K562 (cell line): ENCODE data around the gene JMJD1C. TPM values are rescaled to one million over a fixed set of nuclear protein-coding genes. Genes with fewer than 3 reads are reported as not detected.
A peak's percentile ranks its signal among the peaks of the same experiment; 100 is the strongest.

ENCODE experiments used
- ATAC-seq: fragments of 200-7000 bp; cut with Tn5 transposase; 3 replicates; pipeline ENCODE4 v1.9.1; 2020; ENCODE audit warnings: moderate library complexity
- BruUV-seq: library from RNA; stranded (reverse); fragments of 400-500 nt; replicated peaks from 2 replicates; lab custom pipeline; 2021; lab: Mats Ljungman, UMichigan
- CTCF ChIA-PET: fragments of 300-600 bp; formaldehyde crosslinking; extraction: SDS; loops from one replicate; lab custom pipeline; 2021; ENCODE audit warnings: low intra/inter-chr PET ratio; lab: Yijun Ruan, JAX
- POLR2A ChIA-PET: fragments of 300-600, 350-650 bp; sonication (Branson Sonifier 250); formaldehyde crosslinking; extraction: SDS; loops from one replicate; lab custom pipeline; 2021; ENCODE audit warnings: antibody characterized with exemption, inconsistent platforms; lab: Yijun Ruan, JAX
- DNase-seq, 4 experiments: peaks; one replicate each; pipeline versions ENCODE4 v3.0.0 to v3.0.0-alpha.2; 2011 to 2018; ENCODE audit warnings: low spot score in 3 of 4, mixed read lengths in 3 of 4; ENCODE audit errors: extremely low read depth in 1 of 4
- FAIRE-seq: peaks from 2 replicates; lab custom pipeline; 2011; peaks lifted over from hg19 to GRCh38; lab: Jason Lieb, UNC
- H2AFZ ChIP-seq: 2 replicates; pipeline ENCODE4 v1.6.0; 2011; ENCODE audit warnings: low read depth, low read length, control low read depth, inconsistent platforms
- H3K27ac ChIP-seq: fragments of 200-600 bp; 3 replicates; pipeline ENCODE4 v1.8.0; 2011; ENCODE audit warnings: low read depth, mild to moderate bottlenecking, control low read depth, inconsistent platforms, low read length, moderate library complexity, mixed read lengths; ENCODE audit errors: extremely low read depth
- H3K27me3 ChIP-seq, 2 experiments: fragments of 300-600 bp in 1 of 2; 2 replicates in 1 of 2; 3 replicates in 1 of 2; pipeline versions ENCODE4 v1.6.0 to v1.8.0; 2011; ENCODE audit warnings: inconsistent platforms in 2 of 2, low read length in 2 of 2, mild to moderate bottlenecking in 1 of 2, mixed read lengths in 1 of 2, moderate library complexity in 1 of 2; ENCODE audit not compliant: control insufficient read depth in 2 of 2, insufficient read depth in 2 of 2
- H3K36me3 ChIP-seq: fragments of 300-600 bp; 3 replicates; pipeline ENCODE4 v1.8.0; 2011; ENCODE audit warnings: mild to moderate bottlenecking, low read length, inconsistent platforms; ENCODE audit not compliant: control insufficient read depth, insufficient read depth
- H3K4me1 ChIP-seq, 2 experiments: fragments of 200-600 bp in 1 of 2; replicated peaks in 1 of 2; 2 replicates in 1 of 2; 3 replicates in 1 of 2; pipeline versions ENCODE4 v1.5.1 to v1.8.0; 2011; ENCODE audit warnings: inconsistent platforms in 2 of 2, low read length in 2 of 2, mild to moderate bottlenecking in 1 of 2, mixed read lengths in 1 of 2, moderate library complexity in 1 of 2; ENCODE audit not compliant: control insufficient read depth in 2 of 2, insufficient read depth in 2 of 2
- H3K4me2 ChIP-seq: 2 replicates; pipeline ENCODE4 v1.6.1; 2011; ENCODE audit warnings: low read length, control low read depth, inconsistent platforms, mixed read lengths; ENCODE audit not compliant: insufficient read depth
- H3K4me3 ChIP-seq: fragments of 200-600 bp; sonication (generic), shearing (Covaris generic); 2 replicates; pipeline ENCODE4 v1.5.1; 2016; ENCODE audit warnings: control low read depth, inconsistent platforms
- H3K79me2 ChIP-seq: fragments of 200-600 bp; 3 replicates; pipeline ENCODE4 v1.8.0; 2011; ENCODE audit warnings: low read length, inconsistent platforms; ENCODE audit not compliant: control insufficient read depth, insufficient read depth
- H3K9ac ChIP-seq, 2 experiments: 2 replicates each; pipeline versions ENCODE4 v1.6.0 to v1.6.1; 2011; ENCODE audit warnings: low read depth in 2 of 2, low read length in 2 of 2, control low read depth in 1 of 2, inconsistent platforms in 1 of 2, mild to moderate bottlenecking in 1 of 2, mixed read lengths in 1 of 2; ENCODE audit not compliant: insufficient read depth in 1 of 2
- H3K9me1 ChIP-seq: one replicate; pipeline ENCODE4 v1.6.0; 2011; ENCODE audit warnings: inconsistent platforms, mild to moderate bottlenecking, low read length, moderate library complexity; ENCODE audit not compliant: control insufficient read depth, insufficient read depth
- H3K9me3 ChIP-seq: replicated peaks from 2 replicates; pipeline ENCODE4 v1.5.1; 2011; ENCODE audit warnings: low read depth, low read length, inconsistent platforms; ENCODE audit not compliant: control insufficient read depth, insufficient read depth
- H4K20me1 ChIP-seq: replicated peaks from 2 replicates; pipeline ENCODE4 v1.6.1; 2011; ENCODE audit warnings: low read length, inconsistent platforms, mixed read lengths; ENCODE audit not compliant: control insufficient read depth, insufficient read depth
- CXXC5 ChIP-seq: fragments of 250-450 bp; sonication (Bioruptor Pico); IDR thresholded peaks from 2 replicates; pipeline ENCODE4 v1.8.0; 2022; ENCODE audit warnings: inconsistent platforms, mild to moderate bottlenecking, moderate library complexity
- ESRRA ChIP-seq: fragments of 450-650 bp; IDR thresholded peaks from 2 replicates; pipeline ENCODE4 v1.6.1; 2014; ENCODE audit warnings: low read depth, mild to moderate bottlenecking, moderate library complexity, borderline replicate concordance
- EZH2 ChIP-seq: IDR thresholded peaks from 2 replicates; pipeline ENCODE4 v1.6.1; 2012; ENCODE audit warnings: low read depth, mild to moderate bottlenecking, inconsistent platforms, low read length, borderline replicate concordance
- SMAD4 ChIP-seq: fragments of 250-450 bp; sonication (Bioruptor Pico); conservative IDR thresholded peaks from 2 replicates; pipeline ENCODE4 v1.8.0; 2021; ENCODE audit warnings: inconsistent platforms, mild to moderate bottlenecking, moderate library complexity
- SMARCA5 ChIP-seq: fragments of 450-650 bp; IDR thresholded peaks from 2 replicates; pipeline ENCODE4 v1.6.1; 2016
- TBP ChIP-seq: optimal IDR thresholded peaks from 2 replicates; pipeline ENCODE3; 2011; ENCODE audit warnings: low read depth, low read length, improper control_type of control experiment
- WGBS: fragments of 100-300 bp; shearing (Covaris generic); methylation state at CpG from one replicate; pipeline ENCODE4 v1.1.6; 2016; ENCODE audit warnings: low coverage, mixed read lengths; ENCODE audit not compliant: insufficient coverage; ENCODE audit errors: missing lambda C conversion rate; 5-methylcytosine and 5-hydroxymethylcytosine counted together
- in situ Hi-C: fragments of 300-500 bp; cut with MboI; formaldehyde crosslinking; loops from 4 replicates; pipeline ENCODE4 v1.15.0; 2018; ENCODE audit warnings: inconsistent platforms, mixed read lengths
- intact Hi-C: fragments of 100-400 bp; cut with micrococcal nuclease; formaldehyde crosslinking; loops from 2 replicates; pipeline ENCODE4 v1.14.2; 2022
- polyA plus RNA-seq, 8 experiments: library from polyadenylated mRNA; depleted of rRNA in 4 of 8; stranded (reverse) in 5 of 8; unstranded in 3 of 8; fragments of >200 nt; fragmentation: Nextera tagmentation in 2 of 8; fragmentation: Illumina TruSeq in 1 of 8; extraction: Ambion mirVana in 2 of 8; extraction: Trizol in 1 of 8; gene quantifications; 2 replicates each; pipeline versions ENCODE4 v1.2.1 to v1.2.3, GENCODE V29; 2011 to 2014; ENCODE audit warnings: inconsistent platforms in 1 of 8, missing spikeins in 1 of 8
- total RNA-seq, 7 experiments: library from RNA; depleted of rRNA in 6 of 7; stranded (reverse); fragments of >200 nt in 6 of 7; fragmentation: Illumina TruSeq in 2 of 7; extraction: Trizol in 2 of 7; gene quantifications; 2 replicates each; pipeline versions ENCODE4 v1.2.1 to v1.2.3, GENCODE V29; 2011 to 2021; ENCODE audit warnings: low replicate concordance in 1 of 7

JMJD1C gene
- total and polyA plus RNA-seq, 9 of the 15 experiments (the other 6 are each of a cell fraction or from before 2014, with no cell fraction given): 25.3 to 68.0 (median 47.2) TPM

DNA sequence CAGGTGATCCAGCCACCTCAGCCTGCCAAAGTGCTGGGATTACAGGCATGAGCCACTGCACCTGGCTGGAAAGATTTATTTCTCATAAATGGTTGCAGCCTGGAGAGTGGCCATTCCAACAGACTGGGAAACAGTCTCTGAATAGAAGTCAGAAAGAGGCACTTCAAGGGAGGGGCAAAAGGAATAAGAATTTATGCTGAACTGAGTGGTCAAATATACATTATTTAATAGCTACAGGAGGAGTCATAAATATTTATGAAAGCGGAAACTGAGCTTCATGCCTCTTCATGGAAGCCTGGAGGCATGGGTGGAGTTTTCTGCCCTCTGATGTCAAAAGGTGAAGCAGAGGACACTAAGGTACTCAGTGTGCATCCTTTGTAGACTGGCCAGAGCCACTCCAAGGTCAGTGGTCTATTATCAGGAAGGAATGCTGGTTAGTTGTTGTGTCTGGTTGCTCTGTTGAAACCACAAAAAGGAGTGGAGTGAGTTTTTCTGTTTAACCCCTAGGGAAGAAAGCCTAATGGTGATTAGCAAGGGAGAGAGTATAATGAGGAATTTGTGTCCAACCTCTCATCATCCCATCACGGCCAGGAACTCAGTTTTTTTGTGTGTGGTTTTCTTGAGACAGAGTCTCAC, 341.9 kb downstream of the JMJD1C start:
- FAIRE-seq (no peak), ATAC-seq (no peak), DNase-seq (no peak)
- H3K27me3 ChIP-seq: no peaks in the 10 kb centered on the region
- H3K9me1 ChIP-seq: no peaks in the 10 kb centered on the region
- H3K4me3 ChIP-seq: no peak overlapping the region
- no TSS peak for BruUV-seq
- no peak overlapping the region for H3K27ac ChIP-seq
- WGBS: 25% methylated on average over 2 of the region's 2 CpGs
- H3K9ac ChIP-seq: no peak overlapping the region
- in situ Hi-C loops (loop anchor here (25.0 kb wide), 1 partner anchor 1362 kb away; no protein-coding TSS in a partner anchor), intact Hi-C loops (no loop called here)
- no peaks in the 10 kb centered on the region; a peak in 1 of 5 replicates for H3K4me1 ChIP-seq
- H3K9me3 ChIP-seq: no peaks in the 10 kb centered on the region
- TF ChIP-seq CXXC5 (CRISPR knock-in tag) (no peak), SMAD4 (CRISPR knock-in tag) (0 out of 2 replicates have a peak, but pooled peaks have one; percentile 36), EZH2 (no peak), TBP (no peak), ESRRA (peak; percentile 68), SMARCA5 (no peak)
- CTCF ChIA-PET: no interaction called here
- H3K79me2 ChIP-seq: no peaks in the 10 kb centered on the region
- H4K20me1 ChIP-seq: no peaks in the 10 kb centered on the region
- POLR2A ChIA-PET: no interaction called here
- no peak overlapping the region for H3K4me2 ChIP-seq
- H3K36me3 ChIP-seq: no peaks in the 10 kb centered on the region
- H2AFZ ChIP-seq: no peak overlapping the region
